VCaP (cell line): ENCODE measurements around the gene ITGB1.
"Not testable (repeated sequence)": the region's sequence is repeated elsewhere in the genome, so short reads cannot be mapped to it uniquely, and the experiment has no call there.

Experiments
- H3K27ac ChIP-seq: fragments of 450-650 bp; 2 replicates; pipeline ENCODE4 v1.5.1; 2017
- TF ChIP-seq, protein P1 (sequence below): fragments of 450-650 bp; conservative IDR thresholded peaks from 2 replicates; pipeline ENCODE4 v1.5.1; 2017; ENCODE audit warnings: mild to moderate bottlenecking, moderate library complexity

Gene ITGB1

DNA sequence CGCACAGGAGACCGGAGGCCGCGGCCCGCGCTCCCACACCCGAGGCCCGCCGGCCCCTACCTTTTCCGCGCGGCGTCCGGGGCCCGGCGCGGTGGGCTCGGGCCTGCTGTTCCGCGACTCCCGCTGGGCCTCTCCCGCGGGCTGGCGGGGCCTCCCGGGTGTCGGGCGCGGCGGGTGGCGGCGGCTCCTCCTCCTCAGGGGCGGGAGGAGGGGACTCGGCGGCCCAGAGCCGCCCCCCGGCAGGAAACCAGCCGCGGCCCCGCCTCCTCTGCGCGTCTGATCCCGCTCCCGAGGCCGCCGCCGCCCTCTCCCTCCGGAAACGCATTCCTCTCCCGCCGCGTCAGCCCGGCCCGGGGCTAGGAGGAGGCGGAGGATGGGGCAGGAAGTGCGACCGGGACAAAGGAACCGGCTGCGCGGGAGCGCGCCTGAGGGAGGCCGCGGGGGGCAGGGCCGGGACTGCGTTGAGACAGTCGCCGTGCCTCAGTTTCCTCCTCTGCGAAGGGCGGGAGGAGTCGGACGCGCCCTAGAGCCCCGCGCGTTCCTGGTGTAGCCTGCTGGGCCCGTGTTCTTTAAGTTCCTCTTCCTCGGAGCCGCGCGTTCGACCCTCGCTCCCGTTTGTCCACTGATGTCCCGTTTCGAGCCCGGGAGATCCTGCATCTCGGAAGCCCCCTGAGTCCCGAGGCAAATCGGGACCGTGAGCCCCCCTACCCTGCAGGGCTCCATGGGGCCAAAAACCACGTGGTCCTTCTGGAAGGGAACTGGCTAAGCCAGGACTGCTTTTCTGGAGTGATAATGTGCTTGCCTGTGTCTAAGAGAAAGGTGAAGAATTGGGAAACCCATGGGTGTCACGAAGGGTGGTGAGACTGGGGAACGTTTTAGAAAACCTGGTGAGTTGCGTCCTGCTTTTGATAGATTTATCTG, at the start of gene ITGB1:
Gene ITGB1 (minus strand): TSS at position 146 of the 921 bp plus-strand sequence. CDS start 22,672 bp downstream, outside the sequence.
- H3K27ac ChIP-seq: peak within 1 kb of the TSS; percentile 94
- TF ChIP-seq, protein P1, sequence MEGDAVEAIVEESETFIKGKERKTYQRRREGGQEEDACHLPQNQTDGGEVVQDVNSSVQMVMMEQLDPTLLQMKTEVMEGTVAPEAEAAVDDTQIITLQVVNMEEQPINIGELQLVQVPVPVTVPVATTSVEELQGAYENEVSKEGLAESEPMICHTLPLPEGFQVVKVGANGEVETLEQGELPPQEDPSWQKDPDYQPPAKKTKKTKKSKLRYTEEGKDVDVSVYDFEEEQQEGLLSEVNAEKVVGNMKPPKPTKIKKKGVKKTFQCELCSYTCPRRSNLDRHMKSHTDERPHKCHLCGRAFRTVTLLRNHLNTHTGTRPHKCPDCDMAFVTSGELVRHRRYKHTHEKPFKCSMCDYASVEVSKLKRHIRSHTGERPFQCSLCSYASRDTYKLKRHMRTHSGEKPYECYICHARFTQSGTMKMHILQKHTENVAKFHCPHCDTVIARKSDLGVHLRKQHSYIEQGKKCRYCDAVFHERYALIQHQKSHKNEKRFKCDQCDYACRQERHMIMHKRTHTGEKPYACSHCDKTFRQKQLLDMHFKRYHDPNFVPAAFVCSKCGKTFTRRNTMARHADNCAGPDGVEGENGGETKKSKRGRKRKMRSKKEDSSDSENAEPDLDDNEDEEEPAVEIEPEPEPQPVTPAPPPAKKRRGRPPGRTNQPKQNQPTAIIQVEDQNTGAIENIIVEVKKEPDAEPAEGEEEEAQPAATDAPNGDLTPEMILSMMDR: no peak

DNA sequence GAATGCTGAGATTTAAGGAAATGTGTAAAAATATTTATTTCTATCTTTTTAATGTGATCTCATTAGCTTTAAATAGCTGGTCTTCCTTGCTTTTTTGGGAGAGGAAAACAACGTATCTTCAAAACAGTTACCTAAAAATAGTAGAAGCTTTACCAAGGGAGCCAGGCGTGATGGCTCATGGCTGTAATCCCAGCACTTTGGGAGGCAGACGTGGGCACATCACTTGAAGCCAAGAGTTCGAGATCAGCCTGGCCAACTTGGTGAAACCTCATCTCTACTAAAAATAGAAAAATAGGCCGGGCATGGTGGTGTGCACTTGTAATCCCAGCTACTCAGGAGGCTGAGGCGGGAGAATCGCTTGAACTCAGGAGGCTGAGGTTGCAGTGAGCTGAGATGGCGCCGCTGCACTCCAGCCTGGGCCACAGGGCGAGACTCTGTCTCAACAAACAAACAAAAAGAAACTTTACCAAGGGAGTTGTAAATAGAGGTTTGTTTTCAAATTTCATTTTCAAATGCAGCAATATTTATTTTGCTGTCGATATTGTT, 48.4 kb upstream of the ITGB1 start:
- no peak overlapping the region for H3K27ac ChIP-seq
- TF ChIP-seq, protein P1: no peak

DNA sequence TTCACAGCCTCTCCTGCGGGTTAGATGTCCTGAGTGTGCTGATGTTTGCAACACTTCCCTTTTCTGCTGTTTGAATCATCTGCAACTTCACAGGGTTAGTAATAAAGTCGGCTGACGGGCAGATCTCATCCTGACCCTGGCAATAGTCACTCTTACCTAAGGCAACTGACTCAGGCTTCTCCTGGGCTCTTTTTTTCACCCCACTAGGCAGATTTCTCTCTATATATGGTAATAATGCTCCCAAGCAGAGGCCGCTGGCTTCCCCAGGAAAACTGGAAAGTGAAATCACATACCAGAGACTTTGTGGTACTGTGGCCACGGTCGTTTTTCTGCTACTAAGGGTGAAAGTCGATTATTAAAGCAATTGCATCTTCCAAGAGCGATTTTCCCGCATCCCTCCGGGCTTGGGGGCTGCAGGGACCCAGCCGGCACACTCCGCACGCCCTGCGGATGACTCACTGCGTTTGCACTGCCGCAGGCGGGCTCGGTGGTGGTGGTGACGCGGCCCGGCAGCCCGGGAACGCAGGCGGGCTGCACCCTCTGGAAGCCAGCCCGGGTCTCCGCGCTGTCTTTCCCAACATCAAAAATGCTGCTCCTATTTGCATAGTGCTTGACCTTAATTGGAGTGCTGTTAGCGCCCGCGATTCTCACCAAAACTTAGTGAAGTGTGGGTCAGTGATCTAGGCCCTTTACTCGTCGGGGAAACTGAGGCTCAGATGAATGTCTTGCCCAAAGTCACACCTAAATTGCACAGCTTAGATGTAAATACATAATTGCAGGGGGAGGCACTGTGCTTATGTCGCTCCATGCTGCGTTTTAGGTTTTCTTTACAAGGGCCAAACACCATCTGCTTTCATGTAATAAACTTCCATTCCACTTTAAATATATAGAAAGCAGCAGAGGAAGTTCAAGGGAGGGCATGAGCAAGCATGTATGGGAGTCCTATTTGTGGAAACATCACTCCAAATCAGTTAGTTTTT, 47.6 kb upstream of the ITGB1 start:
- H3K27ac ChIP-seq: no peak overlapping the region; the same call in 1 of the 2 replicates
- TF ChIP-seq, protein P1: no peak

DNA sequence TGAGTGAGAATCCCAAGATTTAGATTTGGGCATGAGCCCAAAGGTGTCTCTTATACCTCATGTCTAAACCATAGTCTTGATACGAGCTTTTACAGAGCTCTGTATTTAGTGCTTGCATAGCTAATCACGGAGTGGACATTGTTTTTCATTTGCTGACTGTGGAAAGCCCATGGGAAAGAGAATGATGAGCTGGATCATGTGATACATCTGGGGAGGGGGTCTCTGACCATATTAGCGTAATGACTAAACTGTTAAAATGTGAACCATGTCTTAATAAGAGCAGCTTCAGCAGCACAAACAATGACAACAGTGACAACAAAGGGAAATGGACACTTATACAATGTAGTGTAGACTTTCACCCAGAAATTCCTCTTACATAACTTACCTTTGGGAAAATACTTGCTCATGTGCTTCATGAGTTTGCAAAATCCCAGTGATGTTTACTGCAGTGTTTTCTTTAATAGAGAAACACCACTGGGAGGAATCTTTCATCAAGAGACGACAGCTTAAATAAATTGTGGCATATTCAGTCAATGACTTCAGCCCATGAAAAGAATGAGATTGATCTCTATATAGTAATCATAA, 44.0 kb upstream of the ITGB1 start:
- TF ChIP-seq, protein P1: no peak
- no peak overlapping the region for H3K27ac ChIP-seq

DNA sequence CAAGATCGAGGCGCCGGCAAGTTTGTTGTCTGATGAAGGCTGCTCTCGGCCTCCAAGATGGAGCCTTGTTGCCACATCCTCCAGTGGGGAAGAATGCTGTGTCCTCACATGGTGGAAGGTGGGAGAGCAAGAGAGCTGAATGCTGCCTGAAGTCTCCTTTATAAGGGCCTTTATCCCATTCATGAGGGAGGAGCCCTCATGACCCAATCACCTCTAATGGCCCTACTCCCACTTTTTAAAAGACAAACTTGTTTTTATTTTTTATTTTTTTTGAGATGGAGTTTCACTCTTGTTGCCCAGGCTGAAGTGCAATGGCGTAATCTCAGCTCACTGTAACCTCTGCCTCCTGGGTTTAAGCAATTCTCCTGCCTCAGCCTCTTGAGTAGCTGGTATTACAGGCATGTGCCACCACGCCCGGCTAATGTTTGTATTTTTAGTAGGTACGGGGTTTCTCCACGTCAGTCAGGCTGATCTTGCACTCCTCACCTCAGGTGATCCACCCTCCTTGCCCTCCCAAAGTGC, 40.1 kb upstream of the ITGB1 start:
- not testable (repeated sequence) for H3K27ac ChIP-seq

DNA sequence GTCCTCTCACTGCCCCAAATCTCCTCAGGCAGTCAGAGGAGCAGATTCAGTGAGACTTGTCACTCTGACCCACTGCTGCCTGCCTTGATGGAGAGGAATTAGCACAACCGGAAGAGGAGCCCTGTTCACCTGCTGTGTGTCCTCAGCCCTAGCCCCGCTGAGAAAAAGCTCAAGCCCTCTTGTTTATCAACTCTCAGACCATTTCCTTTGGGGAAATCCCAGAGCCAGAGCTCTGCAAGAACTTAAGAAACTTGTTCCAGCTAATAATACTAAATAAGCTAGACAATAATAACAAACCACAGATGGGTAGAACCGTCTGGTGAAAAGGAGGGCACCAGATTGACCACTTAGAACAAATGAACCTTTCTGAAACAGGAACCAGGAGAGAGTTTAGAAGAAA, 37.7 kb upstream of the ITGB1 start:
- H3K27ac ChIP-seq: no peak overlapping the region
- TF ChIP-seq, protein P1: no peak

DNA sequence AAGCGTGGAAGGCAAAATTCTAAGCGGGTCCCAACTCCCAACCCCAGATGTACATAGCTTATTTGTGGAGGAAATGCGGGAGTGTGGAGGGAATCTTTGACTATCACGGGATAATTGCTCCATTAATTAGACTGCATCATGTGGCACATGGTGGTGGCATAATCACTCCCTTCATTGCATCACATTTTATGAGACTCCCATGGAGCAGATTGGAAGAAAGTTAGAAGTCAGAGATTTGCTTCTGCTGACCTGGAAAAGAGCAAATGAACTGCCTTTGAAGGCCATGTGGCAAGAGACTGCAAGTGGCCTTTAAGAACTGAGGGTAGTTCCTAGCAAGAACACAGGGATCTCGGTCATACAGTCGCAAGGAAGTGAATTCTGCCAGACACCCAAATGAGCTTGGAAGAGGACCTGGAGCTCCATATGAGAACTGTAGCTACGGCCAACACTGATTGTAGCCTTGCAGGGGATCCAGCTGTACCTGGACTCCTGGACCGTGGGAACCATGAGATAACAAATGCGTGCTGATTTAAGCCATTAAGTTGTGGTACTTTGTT, 37.1 kb upstream of the ITGB1 start:
- TF ChIP-seq, protein P1: no peak
- H3K27ac ChIP-seq: no peak overlapping the region

DNA sequence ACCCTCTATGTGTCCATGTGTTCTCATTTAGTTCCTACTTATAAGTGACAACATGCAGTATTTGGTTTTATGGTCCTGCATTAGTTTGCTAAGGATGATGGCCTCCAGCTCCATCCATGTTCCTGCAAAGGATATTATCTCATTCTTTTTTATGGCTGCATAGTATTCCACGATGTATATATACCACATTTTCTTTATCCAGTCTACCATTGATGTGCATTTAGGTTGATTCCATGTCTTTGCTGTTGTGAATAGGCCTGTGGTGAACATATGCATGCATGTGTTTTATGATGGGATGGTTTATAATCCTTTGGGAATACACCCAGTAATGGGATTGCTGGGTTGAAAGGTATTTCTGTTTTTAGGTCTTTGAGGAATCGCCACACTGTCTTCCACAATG, 36.6 kb upstream of the ITGB1 start:
- not testable (repeated sequence) for H3K27ac ChIP-seq

DNA sequence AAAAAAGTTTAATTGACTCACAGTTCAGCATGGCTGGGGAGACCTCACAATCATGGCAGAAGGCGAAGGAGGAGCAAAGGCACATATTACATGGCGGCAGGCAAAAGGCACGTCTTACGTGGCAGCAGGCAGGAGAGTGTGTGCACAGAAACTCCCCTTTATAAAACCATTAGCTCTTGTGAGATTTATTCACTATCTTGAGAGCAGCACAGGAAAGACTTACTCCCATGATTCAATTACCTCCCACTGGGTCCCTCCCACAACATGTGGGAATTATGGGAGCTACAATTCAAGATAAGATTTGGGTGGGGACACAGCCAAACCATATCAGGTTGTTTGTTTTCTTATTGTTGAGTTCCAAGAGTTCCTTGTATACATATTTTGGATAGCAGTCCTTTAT, 34.3 kb upstream of the ITGB1 start:
- not testable (repeated sequence) for H3K27ac ChIP-seq
